MM.1S (cell line): ENCODE measurements around the gene SMAD3.

Experiments used
- CTCF ChIP-seq: fragments of 300-600 bp; sonication (generic); IDR thresholded peaks from 2 replicates; pipeline ENCODE4 v1.5.1; 2016; ENCODE audit warnings: antibody characterized with exemption, low read length, mixed read lengths
- EZH2 ChIP-seq: fragments of 300-600 bp; sonication (generic); optimal IDR thresholded peaks from 2 replicates; pipeline ENCODE3; 2017; ENCODE audit warnings: low read depth, mild to moderate bottlenecking, antibody characterized with exemption, low read length, mixed read lengths

- TF ChIP-seq CTCF (no peak), EZH2 (no peak)
Measured at GRCh38 chr15:67157521-67158252, 92.3 kb downstream of the SMAD3 start.
